CD4-positive, alpha-beta T cell treated with Interleukin-17A for 4 hours (primary cell): ENCODE results near the gene TMIE.
"Not testable (repeated sequence)": the region's sequence is repeated elsewhere in the genome, so short reads cannot be mapped to it uniquely, and the experiment has no call there.

ENCODE experiments used
- DNase-seq: peaks from one replicate; pipeline ENCODE4 v3.0.0-alpha.2; 2020; ENCODE audit warnings: mixed read lengths

The TMIE gene

DNA sequence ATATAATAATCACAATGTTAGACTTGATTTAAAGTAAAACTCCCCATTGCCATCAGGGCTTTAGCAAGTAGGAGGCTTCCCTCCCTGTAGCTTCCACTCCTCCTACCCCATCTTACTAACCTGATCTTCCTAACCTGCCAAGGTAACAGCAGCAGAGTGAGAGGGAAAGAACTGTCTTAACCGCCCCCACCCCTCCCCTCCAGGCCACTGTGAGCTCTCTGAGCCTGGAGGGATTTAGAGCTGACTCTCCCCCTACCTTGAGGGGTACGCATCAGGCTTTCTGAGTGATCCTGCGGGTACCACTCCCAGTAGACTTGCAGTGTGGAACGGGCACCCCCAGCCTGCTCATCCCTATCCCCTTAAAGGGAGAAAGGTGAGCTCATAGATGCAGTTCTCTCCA lies 27.8 kb downstream of the TMIE start:
- DNase-seq, result no peak

DNA sequence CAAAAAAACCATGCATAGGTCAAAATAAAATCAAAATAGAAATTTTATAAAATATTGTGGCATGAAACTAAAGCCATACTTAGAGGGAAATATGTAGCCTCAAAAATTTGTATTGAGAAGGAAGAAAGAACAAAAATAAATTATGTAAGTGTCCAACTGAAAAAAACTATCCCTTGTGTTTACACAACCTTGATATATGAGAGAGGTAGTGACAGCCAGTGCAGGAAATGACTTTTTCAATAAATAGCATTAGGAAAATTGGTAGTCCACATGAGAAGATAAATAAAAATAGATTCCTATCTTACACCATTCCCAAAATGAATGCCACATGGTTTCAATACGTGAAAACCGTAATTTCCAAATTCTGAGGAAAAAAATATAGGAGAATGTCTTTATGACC lies 29.6 kb downstream of the TMIE start:
- no peak for DNase-seq

DNA sequence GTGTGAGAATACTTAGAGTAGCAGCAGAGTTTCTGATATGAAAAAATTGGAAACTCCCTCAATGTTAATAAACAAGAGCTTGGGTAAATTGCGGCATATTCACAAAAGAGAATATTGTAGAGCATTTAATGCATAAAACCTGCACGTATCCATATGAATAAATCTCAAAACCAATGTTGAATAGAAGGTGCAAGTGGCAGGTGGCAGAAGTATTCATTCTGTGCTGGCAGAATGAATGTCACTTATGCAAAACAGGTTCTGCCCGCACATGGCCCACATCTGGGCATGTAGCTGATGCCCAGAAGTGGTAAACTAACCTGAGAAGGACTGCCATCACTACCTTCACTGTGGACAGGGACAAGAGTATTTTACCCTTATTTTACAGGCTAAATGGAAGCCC lies 30.6 kb downstream of the TMIE start:
- DNase-seq, result no peak

- no peak for DNase-seq
Observed at GRCh38 chr3:46733026-46733800, 32.0 kb downstream of the TMIE start.

DNA sequence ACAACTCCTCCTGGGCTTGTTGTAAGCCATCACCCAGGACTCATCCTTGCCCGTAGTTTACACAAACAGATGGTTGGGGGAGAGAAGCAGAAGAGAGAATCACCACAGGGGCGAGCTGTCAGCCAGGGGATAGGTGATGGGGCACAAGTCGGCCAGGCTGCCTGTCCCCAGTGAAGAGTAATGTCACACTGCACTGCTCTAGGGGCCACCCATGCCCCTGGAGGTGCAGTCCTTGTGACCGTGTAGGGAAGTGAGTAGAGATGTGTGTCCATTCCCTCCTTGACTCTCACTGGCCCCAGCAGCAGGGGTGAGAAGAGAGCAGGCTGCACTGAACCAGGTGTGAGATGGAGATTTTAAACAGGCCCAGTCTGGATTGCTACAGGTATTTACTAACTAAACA lies 33.6 kb downstream of the TMIE start:
- no peak for DNase-seq

GRCh38 chr3:46736006-46736872 lies 35.0 kb downstream of the TMIE start:
- DNase-seq, result no peak

- DNase-seq, result no peak
Observed at GRCh38 chr3:46737329-46737731, 36.1 kb downstream of the TMIE start.

DNA sequence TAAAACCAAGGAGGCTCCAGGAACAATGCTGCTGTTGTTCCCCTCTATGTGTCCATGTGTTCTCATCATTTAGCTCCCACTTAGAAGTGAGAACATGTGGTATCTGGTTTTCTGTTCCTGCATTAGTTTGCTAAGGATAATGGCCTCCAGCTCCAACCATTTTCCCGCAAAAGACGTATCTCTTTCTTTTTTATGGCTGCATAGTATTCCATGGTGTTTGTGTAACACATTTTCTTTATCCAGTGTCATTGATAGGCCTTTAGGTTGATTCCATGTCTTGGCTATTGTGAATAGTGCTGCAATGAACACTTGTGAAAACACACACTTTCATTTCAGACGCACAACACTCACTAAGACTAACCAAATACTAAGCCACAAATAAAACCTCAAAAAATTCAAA lies 38.4 kb downstream of the TMIE start:
- DNase-seq, result not testable (repeated sequence)

GRCh38 chr3:46742992-46743585 lies 41.9 kb downstream of the TMIE start:
- no peak for DNase-seq

- DNase-seq, result no peak
Observed at GRCh38 chr3:46746711-46747110, 45.5 kb downstream of the TMIE start.

- DNase-seq, result no peak
Observed at GRCh38 chr3:46748170-46748569, 47.0 kb downstream of the TMIE start.

DNA sequence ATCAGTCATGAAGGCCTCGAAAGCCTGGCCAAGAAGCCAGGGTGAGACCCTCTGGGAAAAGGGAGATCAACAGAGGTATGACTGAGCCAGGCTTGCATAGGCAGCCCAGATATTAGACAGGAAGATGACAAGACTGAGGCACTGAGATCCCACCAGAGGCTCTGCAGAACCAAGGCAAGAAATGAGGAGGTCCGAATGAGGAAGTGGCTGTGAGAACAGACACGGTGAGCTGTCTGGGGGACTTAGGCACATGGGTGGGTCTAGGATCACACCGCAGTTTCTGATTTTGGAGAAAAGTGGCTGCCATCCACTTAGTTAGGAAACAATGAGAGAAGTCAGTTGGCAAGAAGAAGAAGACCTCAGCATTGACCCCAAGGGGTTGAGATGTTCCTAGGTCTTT lies 47.9 kb downstream of the TMIE start:
- no peak for DNase-seq

- DNase-seq, result no peak
Observed at GRCh38 chr3:46750555-46751038, 49.4 kb downstream of the TMIE start.

DNA sequence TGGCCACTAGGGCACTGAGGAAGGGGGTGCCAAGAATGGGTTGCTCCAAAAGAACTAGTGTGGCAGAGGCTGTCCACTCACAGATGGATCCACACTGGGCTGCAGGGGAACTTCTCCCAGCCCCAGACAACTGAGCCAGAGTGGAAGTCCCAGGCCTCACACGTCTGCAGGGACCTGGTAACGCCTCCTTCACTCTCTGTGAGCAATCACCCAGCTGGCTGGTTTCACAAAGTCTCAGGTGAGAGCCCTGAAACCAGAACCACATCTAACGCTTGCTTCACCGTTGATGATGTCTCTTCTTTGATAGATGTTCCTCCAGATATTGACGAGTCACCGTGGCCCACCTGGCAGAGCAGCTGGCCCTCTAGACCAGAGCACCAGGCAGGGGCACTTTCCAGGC lies 51.9 kb downstream of the TMIE start:
- peak; percentile 28 for DNase-seq

DNA sequence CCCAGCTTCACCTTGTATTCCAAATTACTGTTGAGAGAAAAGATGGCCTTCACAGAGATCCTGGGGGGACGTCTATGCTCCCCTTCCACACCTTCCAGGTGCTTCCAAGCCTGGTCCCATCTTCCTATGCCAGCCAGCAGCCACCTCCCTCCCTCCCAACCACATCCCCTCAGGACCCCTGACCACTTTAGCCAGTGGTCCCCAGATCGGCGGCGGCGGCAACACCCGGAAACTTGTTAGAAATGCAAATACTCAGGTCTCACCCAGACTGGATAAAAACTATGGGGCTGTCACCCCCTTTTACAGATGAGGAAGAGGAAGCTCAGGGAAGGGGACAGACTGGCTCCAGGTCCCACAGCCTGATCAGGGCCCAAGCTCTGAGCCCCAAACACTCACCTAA lies 54.5 kb downstream of the TMIE start:
- no peak for DNase-seq

DNA sequence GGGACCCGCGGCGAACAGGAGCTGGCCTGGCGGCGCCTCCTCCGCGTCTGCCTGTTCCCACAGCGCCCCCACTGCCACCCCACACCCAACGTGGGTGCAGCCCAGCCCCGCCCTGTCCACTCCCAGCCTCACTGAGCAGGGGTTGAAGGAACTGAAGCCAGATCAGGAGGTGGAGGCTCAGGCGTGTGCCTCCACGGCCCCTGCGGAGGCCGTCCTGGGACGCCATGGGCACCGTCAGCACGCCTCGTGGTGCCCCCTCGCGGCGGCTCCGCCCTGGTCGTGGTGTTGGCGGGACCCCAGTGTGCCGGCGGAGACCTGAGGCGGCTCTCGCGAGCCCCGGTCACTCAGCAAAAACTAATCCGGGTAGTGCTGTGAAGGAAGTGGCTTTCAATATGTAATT lies 55.5 kb downstream of the TMIE start:
- DNase-seq, result no peak

- DNase-seq, result no peak
Observed at GRCh38 chr3:46759239-46760167, 58.3 kb downstream of the TMIE start.
